ENCODE data around the gene AMIGO1. TPM values are rescaled to one million over a fixed set of nuclear protein-coding genes. Genes with fewer than 3 reads are reported as not detected.

Gene AMIGO1
- total and polyA plus RNA-seq, 8 donors = 1.6 to 5.8 (median 5.0) TPM

- no peak for TF ChIP-seq CTCF (IDR thresholded peaks at IDR 0.05)
Measured at GRCh38 chr1:109457819-109458218, 51.7 kb downstream of the AMIGO1 start.

GRCh38 chr1:109454497-109455133 lies 54.9 kb downstream of the AMIGO1 start:
- H3K36me3 ChIP-seq = no peaks in the 10 kb centered on the region
- peaks cover 0 to 3% (median 0%) of the 10 kb centered on the region in 4 donors for H3K27me3 ChIP-seq
- DNase-seq (no peak), FAIRE-seq (no peak), ATAC-seq (no peak)
- H3K4me3 ChIP-seq = no peak overlapping the region
- intact Hi-C loops (cut with DNase I) = no loop called here
- H3K9me3 ChIP-seq = no peaks in the 10 kb centered on the region
- H3K27ac ChIP-seq = no peak overlapping the region
- no peak for TF ChIP-seq CTCF (IDR thresholded peaks at IDR 0.05)
- 91 to 92% methylated on average over 1 of the region's 1 CpG for WGBS, 2 donors
- no peaks in the 10 kb centered on the region for H3K4me1 ChIP-seq

More at GRCh38 chr1:109457819-109458218, 51.7 kb downstream of the AMIGO1 start:
- ATAC-seq = no peak
- DNase-seq = no peak
- Histone ChIP-seq H3K9me3 (no peaks in the 10 kb centered on the region), H3K36me3 (no peaks in the 10 kb centered on the region), H3K4me1 (no peaks in the 10 kb centered on the region), H3K27ac (no peak overlapping the region), H3K27me3 (no peaks in the 10 kb centered on the region), H3K4me3 (no peak overlapping the region)
- no peak for FAIRE-seq
- WGBS, 2 donors = 52 to 53% methylated on average over 4 of the region's 4 CpGs
- intact Hi-C loops (cut with DNase I) = no loop called here

Other genes starting within 250 kb of the AMIGO1 start
- gene PSRC1, start 226.6 kb downstream of the AMIGO1 start, total RNA-seq = 1 to 10 TPM in 2 of 6 donors, under 1 TPM in 4; 0.08 to 3.0 (median 0.78) TPM
- gene PSRC1, start 226.6 kb downstream of the AMIGO1 start, polyA plus RNA-seq = 1 to 10 TPM; 2.2 to 5.4 TPM
- under 1 TPM in 2 of 6 donors, not detected in 4; 0.26 to 0.28 TPM for gene MYBPHL, start 202.7 kb downstream of the AMIGO1 start, total RNA-seq
- 1 to 10 TPM in 1 of 2 donors, under 1 TPM in 1; 0.27 to 1.1 TPM for gene MYBPHL, start 202.7 kb downstream of the AMIGO1 start, polyA plus RNA-seq
- gene SORT1, start 111.8 kb downstream of the AMIGO1 start, total RNA-seq = 10 to 100 TPM; 22.9 to 60.7 (median 30.7) TPM
- gene SORT1, start 111.8 kb downstream of the AMIGO1 start, polyA plus RNA-seq = 10 to 100 TPM; 10.4 to 14.9 TPM
- gene PSMA5, start 83.3 kb downstream of the AMIGO1 start, total RNA-seq = 10 to 100 TPM; 21.4 to 36.2 (median 27.7) TPM
- gene PSMA5, start 83.3 kb downstream of the AMIGO1 start, polyA plus RNA-seq = 10 to 100 TPM; 16.1 to 24.8 TPM
- gene SYPL2, start 43.2 kb downstream of the AMIGO1 start, total RNA-seq = 1 to 10 TPM; 1.5 to 3.7 (median 2.5) TPM
- 1 to 10 TPM; 1.5 to 2.8 TPM for gene SYPL2, start 43.2 kb downstream of the AMIGO1 start, polyA plus RNA-seq
- 1 to 10 TPM; 1.1 to 3.5 (median 1.7) TPM for gene ATXN7L2, start 25.8 kb downstream of the AMIGO1 start, total RNA-seq
- gene ATXN7L2, start 25.8 kb downstream of the AMIGO1 start, polyA plus RNA-seq = 10 to 100 TPM; 15.2 to 15.7 TPM
- gene CYB561D1, start 15.6 kb downstream of the AMIGO1 start, total RNA-seq = 10 to 100 TPM in 3 of 6 donors, 1 to 10 TPM in 3; 8.1 to 11.6 (median 9.7) TPM
- gene CYB561D1, start 15.6 kb downstream of the AMIGO1 start, polyA plus RNA-seq = 1 to 10 TPM; 5.1 to 7.1 TPM
- gene GPR61, start 30.1 kb upstream of the AMIGO1 start, total RNA-seq = under 1 TPM in 1 of 6 donors, not detected in 5; 0.09 TPM
- gene GPR61, start 30.1 kb upstream of the AMIGO1 start, polyA plus RNA-seq = under 1 TPM in 1 of 2 donors, not detected in 1; 0.19 TPM
- 1 to 10 TPM; 2.5 to 3.9 (median 3.1) TPM for gene GNAI3, start 38.9 kb upstream of the AMIGO1 start, total RNA-seq
- 1 to 10 TPM; 1.1 to 1.9 TPM for gene GNAI3, start 38.9 kb upstream of the AMIGO1 start, polyA plus RNA-seq
- under 1 TPM in 1 of 6 donors, not detected in 5; 0.60 TPM for gene GNAT2, start 109.9 kb upstream of the AMIGO1 start, total RNA-seq
- under 1 TPM in 1 of 2 donors, not detected in 1; 0.82 TPM for gene GNAT2, start 109.9 kb upstream of the AMIGO1 start, polyA plus RNA-seq
- gene AMPD2, start 110.1 kb upstream of the AMIGO1 start, total RNA-seq = 10 to 100 TPM; 17.6 to 48.5 (median 26.1) TPM
- 10 to 100 TPM; 40.3 to 57.3 TPM for gene AMPD2, start 110.1 kb upstream of the AMIGO1 start, polyA plus RNA-seq
- 10 to 100 TPM; 13.4 to 36.6 (median 16.5) TPM for gene GSTM4, start 146.4 kb upstream of the AMIGO1 start, total RNA-seq
- 10 to 100 TPM; 24.4 to 32.8 TPM for gene GSTM4, start 146.4 kb upstream of the AMIGO1 start, polyA plus RNA-seq
- gene GSTM2, start 158.3 kb upstream of the AMIGO1 start, total RNA-seq = 10 to 100 TPM; 10.4 to 47.5 (median 27.6) TPM
- gene GSTM2, start 158.3 kb upstream of the AMIGO1 start, polyA plus RNA-seq = 100 to 1,000 TPM; 139 to 193 TPM
- gene GSTM1, start 178.1 kb upstream of the AMIGO1 start, total RNA-seq = 10 to 100 TPM in 3 of 6 donors, not detected in 3; 23.3 to 32.1 (median 26.9) TPM
- 10 to 100 TPM; 21.7 to 41.8 TPM for gene GSTM1, start 178.1 kb upstream of the AMIGO1 start, polyA plus RNA-seq
- gene GSTM5, start 202.5 kb upstream of the AMIGO1 start, total RNA-seq = 1 to 10 TPM in 3 of 6 donors, under 1 TPM in 3; 0.42 to 4.5 (median 1.1) TPM
- gene GSTM5, start 202.5 kb upstream of the AMIGO1 start, polyA plus RNA-seq = 1 to 10 TPM; 3.0 to 3.8 TPM
- 10 to 100 TPM; 13.9 to 29.0 (median 19.1) TPM for gene GSTM3, start 231.3 kb upstream of the AMIGO1 start, total RNA-seq
- gene GSTM3, start 231.3 kb upstream of the AMIGO1 start, polyA plus RNA-seq = 10 to 100 TPM; 37.2 to 58.1 TPM

All from pancreas (tissue), 10 donors.